ENCODE measurements around the gene MYL4. TPM values are rescaled to one million over a fixed set of nuclear protein-coding genes. Genes with fewer than 3 reads are reported as not detected.
"Not testable (repeated sequence)": the region's sequence is repeated elsewhere in the genome, so short reads cannot be mapped to it uniquely, and the experiment has no call there.

MYL4 gene
- 2.2 TPM for total RNA-seq (ENCODE audit: unreplicated experiment)
- long read RNA-seq, partial matches to known transcripts = 0 of 1 reads
- long read RNA-seq, other reads (novel, unspliced or antisense) = 1 of 1 reads

GRCh38 chr17:47208744-47209488 lies at the start of gene MYL4:
Gene MYL4 (plus strand): TSS chr17:47209348. CDS start chr17:47209423, 75 bp downstream.
- Mint-ChIP-seq H3K36me3 (ENCODE audit: low read depth, unreplicated experiment) (no peaks in the 10 kb centered on the region), H3K9me3 (ENCODE audit: unreplicated experiment) (no peaks in the 10 kb centered on the region), H3K27ac (ENCODE audit: unreplicated experiment) (no peak within 1 kb of the TSS), H3K4me3 (ENCODE audit: unreplicated experiment) (no peak within 1 kb of the TSS), H3K4me1 (ENCODE audit: unreplicated experiment) (peaks cover 14% of the 10 kb centered on the region), H3K27me3 (ENCODE audit: unreplicated experiment) (peaks cover 3% of the 10 kb centered on the region)
- DNase-seq (ENCODE audit: low spot score) = no peak
- no peak for TF ChIP-seq CTCF (IDR thresholded peaks at IDR 0.05; ENCODE audit: unreplicated experiment)

GRCh38 chr17:47162013-47162622 lies 47.0 kb upstream of the MYL4 start:
- peaks cover 12% of the 10 kb centered on the region for H3K36me3 Mint-ChIP-seq (ENCODE audit: low read depth, unreplicated experiment)
- H3K27ac Mint-ChIP-seq (ENCODE audit: unreplicated experiment) = peak overlapping the region; percentile 15
- peaks cover 2% of the 10 kb centered on the region for H3K27me3 Mint-ChIP-seq (ENCODE audit: unreplicated experiment)
- no peak for TF ChIP-seq CTCF (IDR thresholded peaks at IDR 0.05; ENCODE audit: unreplicated experiment)
- H3K4me3 Mint-ChIP-seq (ENCODE audit: unreplicated experiment) = no peak overlapping the region
- peaks cover 4% of the 10 kb centered on the region for H3K4me1 Mint-ChIP-seq (ENCODE audit: unreplicated experiment)
- DNase-seq (ENCODE audit: low spot score) = no peak
- no peaks in the 10 kb centered on the region for H3K9me3 Mint-ChIP-seq (ENCODE audit: unreplicated experiment)

GRCh38 chr17:47164263-47164662 lies 44.9 kb upstream of the MYL4 start:
- H3K27me3 Mint-ChIP-seq (ENCODE audit: unreplicated experiment) = peaks cover 2% of the 10 kb centered on the region
- H3K27ac Mint-ChIP-seq (ENCODE audit: unreplicated experiment) = no peak overlapping the region
- no peaks in the 10 kb centered on the region for H3K9me3 Mint-ChIP-seq (ENCODE audit: unreplicated experiment)
- peaks cover 13% of the 10 kb centered on the region for H3K36me3 Mint-ChIP-seq (ENCODE audit: low read depth, unreplicated experiment)
- DNase-seq (ENCODE audit: low spot score) = no peak
- no peak for TF ChIP-seq CTCF (IDR thresholded peaks at IDR 0.05; ENCODE audit: unreplicated experiment)
- H3K4me3 Mint-ChIP-seq (ENCODE audit: unreplicated experiment) = no peak overlapping the region
- H3K4me1 Mint-ChIP-seq (ENCODE audit: unreplicated experiment) = no peaks in the 10 kb centered on the region

GRCh38 chr17:47165137-47165536 lies 44.0 kb upstream of the MYL4 start:
- no peak for DNase-seq (ENCODE audit: low spot score)
- Mint-ChIP-seq H3K9me3 (ENCODE audit: unreplicated experiment) (no peaks in the 10 kb centered on the region), H3K27me3 (ENCODE audit: unreplicated experiment) (peaks cover 2% of the 10 kb centered on the region), H3K4me1 (ENCODE audit: unreplicated experiment) (no peaks in the 10 kb centered on the region), H3K27ac (ENCODE audit: unreplicated experiment) (no peak overlapping the region), H3K4me3 (ENCODE audit: unreplicated experiment) (no peak overlapping the region), H3K36me3 (ENCODE audit: low read depth, unreplicated experiment) (peaks cover 9% of the 10 kb centered on the region)
- no peak for TF ChIP-seq CTCF (IDR thresholded peaks at IDR 0.05; ENCODE audit: unreplicated experiment)

GRCh38 chr17:47166854-47167253 lies 42.3 kb upstream of the MYL4 start:
- not testable (repeated sequence) for H3K9me3 Mint-ChIP-seq (ENCODE audit: unreplicated experiment); H3K4me1 Mint-ChIP-seq (ENCODE audit: unreplicated experiment); H3K27ac Mint-ChIP-seq (ENCODE audit: unreplicated experiment); H3K4me3 Mint-ChIP-seq (ENCODE audit: unreplicated experiment); H3K27me3 Mint-ChIP-seq (ENCODE audit: unreplicated experiment); DNase-seq (ENCODE audit: low spot score); H3K36me3 Mint-ChIP-seq (ENCODE audit: low read depth, unreplicated experiment)

- H3K27me3 Mint-ChIP-seq (ENCODE audit: unreplicated experiment); H3K27ac Mint-ChIP-seq (ENCODE audit: unreplicated experiment); H3K4me3 Mint-ChIP-seq (ENCODE audit: unreplicated experiment); DNase-seq (ENCODE audit: low spot score); H3K36me3 Mint-ChIP-seq (ENCODE audit: low read depth, unreplicated experiment); H3K4me1 Mint-ChIP-seq (ENCODE audit: unreplicated experiment); H3K9me3 Mint-ChIP-seq (ENCODE audit: unreplicated experiment): not testable (repeated sequence)
Measured at GRCh38 chr17:47168896-47169295, 40.3 kb upstream of the MYL4 start.
